Activated T-helper 1 cell treated with Interleukin-2 at 50 U/mL for 16 hours (primary cell): Measurements from ENCODE around the gene LPCAT1.
"Not testable (repeated sequence)": the region's sequence is repeated elsewhere in the genome, so short reads cannot be mapped to it uniquely, and the experiment has no call there.

Source experiments
- DNase-seq: peaks from one replicate; pipeline ENCODE4 v3.0.0-alpha.2; 2020; ENCODE audit warnings: low read depth

The LPCAT1 gene

GRCh38 chr5:1522601-1523479, 920 bp downstream of the LPCAT1 start:
- no peak for DNase-seq

DNA sequence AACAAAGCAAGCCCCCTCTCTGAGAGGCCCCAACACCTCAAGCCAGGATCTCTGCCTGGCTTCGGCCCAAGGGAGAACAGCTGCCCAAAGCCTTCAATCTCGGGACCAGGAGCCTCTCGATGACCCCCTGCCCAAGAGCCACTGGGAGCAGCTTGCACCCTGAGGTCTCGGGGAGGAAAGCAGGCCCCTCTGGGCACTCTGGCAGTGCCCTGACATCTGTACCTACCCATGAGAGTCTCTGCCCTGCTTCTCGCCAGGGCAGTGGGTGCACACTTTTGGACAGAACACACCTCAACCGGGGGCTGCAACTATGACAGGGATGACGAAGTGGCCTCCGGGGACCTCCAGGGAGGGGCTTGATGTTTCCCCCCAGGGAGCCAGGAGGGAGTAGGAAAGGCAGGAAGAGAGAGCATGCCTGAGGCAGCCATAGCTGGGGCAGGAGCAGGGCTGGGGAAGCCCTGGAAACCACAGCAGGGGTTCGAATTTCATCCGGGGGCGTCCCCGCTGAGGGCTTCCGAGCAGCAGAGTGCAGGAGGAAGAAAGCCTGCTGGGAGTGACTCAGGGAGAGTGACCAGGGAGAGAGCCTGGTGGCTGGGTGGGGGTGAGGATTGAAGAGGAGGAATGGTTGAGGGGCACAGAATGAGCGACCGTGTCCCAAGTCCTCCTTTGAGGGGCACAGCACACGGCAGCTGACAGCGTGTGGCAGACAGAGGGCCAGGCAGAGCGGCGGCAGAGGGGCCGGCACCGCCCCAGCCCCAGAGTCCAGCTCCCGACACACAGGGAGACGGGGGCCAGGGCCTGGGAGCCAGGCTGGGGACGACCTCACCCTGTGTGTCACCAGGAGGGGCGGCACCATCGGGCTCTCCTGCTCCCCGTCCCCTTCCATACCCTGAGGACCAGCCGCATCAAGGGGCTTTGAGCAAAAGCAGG, 1.8 kb downstream of the LPCAT1 start:
- no peak for DNase-seq

GRCh38 chr5:1520791-1521453, 2.8 kb downstream of the LPCAT1 start:
- DNase-seq, result no peak

DNA sequence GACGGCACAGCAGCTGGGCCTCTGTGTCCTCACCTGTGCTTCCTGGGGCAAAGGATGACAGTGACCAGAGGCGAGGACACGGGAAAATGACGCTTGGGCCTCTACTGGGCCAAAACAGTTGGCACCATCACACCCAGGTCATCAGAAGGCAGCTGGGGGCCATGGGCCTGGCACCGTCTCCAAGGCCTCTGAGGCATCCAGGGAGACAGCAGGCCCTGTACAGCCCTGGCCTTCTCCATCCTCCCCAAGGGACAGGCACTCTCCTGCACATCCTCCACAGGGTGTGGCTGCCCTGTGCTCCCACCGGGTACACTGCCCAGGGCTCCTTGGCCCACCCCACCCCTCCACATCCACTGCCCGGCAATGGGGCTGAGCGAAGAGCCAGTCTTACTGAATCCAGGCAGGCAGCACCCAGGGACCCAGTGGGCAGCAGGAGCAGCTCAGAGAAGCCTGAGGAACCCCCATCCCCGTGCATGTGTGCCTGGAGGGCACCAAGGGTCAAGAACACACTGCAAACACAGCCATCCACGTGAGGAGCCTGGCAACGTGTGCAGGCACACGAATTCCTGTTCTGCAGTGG, 4.0 kb downstream of the LPCAT1 start:
- no peak for DNase-seq

- no peak for DNase-seq
Measured at GRCh38 chr5:1517838-1518237, 5.9 kb downstream of the LPCAT1 start.

GRCh38 chr5:1516615-1517601, 6.9 kb downstream of the LPCAT1 start:
- no peak for DNase-seq

GRCh38 chr5:1515921-1516571, 7.7 kb downstream of the LPCAT1 start:
- no peak for DNase-seq

DNA sequence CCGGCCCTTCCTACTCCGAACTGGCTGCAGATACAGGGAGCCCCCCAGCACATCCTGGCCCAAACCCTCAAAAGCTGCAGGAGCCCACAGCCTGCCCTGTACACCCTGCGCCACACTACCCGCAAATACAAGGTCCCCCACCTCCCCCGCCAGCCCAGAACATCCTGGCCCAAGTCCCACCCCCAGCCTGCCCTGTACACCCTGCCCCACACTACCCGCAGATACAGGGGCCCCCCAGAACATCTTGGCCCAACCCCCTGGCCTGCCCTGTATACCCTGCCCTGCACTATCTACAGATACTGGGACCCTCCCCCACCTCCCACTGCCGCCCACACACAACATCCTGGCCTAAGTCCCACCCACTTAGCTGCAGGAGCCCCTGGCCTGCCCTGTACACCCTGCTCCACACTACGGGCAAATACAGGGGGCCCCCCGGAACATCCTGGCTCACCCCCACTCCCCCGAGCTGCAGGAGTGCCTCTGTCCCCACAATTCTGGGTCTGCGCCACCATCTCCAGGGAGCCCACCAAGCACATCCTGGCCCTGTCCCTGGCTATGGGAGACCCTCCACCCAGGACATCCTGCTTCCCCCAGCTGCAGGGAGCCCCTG, 8.3 kb downstream of the LPCAT1 start:
- no peak for DNase-seq

DNA sequence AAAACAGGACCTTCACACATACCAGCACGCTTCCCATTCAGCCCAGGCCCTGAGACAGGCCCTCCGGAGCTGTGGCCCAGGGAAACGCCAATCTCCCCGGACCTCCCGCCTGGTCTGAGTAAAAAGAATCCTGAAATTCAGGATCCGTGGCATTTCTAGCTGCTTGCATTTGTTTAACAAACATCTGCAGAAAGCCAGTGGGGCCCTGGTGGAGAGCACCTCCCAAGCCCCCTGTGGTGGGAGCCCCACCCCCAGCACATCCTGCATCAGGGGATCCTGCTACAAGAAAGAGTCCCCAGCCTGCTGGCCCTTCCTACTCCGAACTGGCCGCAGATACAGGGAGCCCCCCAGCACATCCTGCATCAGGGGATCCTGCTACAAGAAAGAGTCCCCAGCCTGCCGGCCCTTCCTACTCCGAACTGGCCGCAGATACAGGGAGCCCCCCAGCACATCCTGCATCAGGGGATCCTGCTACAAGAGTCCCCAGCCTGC, 8.9 kb downstream of the LPCAT1 start:
- not testable (repeated sequence) for DNase-seq

DNA sequence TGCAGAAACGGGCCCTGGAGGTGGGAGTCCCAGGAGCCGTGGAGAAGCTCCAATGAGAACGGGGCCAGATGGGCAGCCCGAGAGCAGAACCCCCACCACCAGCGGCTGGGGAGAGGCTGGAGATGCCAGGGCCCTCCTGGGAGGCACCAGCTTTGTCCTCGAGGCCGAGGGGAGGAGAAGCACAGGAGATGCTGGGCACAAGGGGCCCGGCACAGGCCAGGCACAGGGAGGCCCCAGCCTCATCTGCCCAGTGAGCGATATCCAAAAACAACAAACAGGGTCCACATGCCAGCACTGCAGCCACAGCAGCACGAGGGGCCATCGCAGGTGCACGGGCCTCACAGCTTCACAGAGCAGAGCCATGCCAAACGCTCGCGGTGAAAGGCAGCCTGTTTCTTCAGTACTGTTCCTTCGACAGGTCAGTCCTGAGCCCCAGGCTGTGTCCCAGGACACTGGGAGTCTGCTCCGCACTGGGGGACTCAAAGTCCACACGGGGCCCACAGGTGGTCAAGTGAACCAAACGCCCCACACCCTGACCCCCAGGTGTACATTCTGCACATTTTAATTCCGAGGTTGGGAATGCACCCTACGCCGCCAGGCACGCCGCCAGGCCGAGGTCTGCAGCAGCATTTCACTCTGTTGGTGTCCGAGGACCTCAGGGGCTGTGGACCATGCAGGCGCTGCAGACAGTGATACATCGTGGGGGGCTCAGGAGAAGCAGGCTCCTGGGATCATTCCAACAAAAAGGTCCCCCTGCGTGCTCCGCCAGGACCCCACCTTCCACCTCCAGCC, 9.5 kb downstream of the LPCAT1 start:
- no peak for DNase-seq

- no peak for DNase-seq
Measured at GRCh38 chr5:1513326-1514026, 10.3 kb downstream of the LPCAT1 start.

DNA sequence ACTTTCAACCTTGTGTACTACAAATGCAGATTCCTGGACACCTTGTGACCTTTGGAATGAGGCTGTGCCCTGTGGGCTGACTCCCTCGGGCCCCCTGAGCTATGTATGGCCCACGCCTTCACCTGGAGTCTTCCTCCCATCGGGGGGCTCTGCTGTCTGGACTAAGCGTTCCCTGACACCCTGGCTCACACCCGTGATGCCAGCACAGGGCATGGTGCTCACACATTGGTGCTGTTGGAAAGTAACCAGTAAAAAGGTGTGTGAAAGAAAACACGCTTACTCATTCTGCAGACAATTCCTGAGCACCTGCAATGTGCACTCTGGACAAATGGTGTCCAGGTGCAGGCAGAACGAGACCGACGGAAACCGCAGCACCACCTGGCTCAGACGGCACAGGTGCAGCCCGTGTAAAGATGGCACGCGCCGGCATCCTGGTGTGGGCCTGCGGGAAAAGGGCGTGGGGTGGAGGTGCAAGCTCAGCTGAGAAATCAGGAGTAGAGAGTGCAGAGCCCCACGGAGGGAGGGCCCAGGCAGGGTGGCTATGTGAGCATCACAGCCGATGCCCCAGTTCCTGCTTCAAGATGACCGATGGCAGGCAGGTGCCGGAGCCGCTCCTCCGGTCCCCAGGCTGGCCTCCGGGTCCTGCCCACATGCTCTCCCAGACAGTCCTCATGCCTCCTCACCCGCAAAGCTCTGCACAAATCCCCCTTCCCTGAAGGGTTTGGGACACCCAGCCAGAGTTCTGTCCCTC, 11.0 kb downstream of the LPCAT1 start:
- no peak for DNase-seq

GRCh38 chr5:1511651-1512540, 11.9 kb downstream of the LPCAT1 start:
- DNase-seq, result no peak

- no peak for DNase-seq
Measured at GRCh38 chr5:1511048-1511447, 12.7 kb downstream of the LPCAT1 start.

- no peak for DNase-seq
Measured at GRCh38 chr5:1510631-1511030, 13.1 kb downstream of the LPCAT1 start.

DNA sequence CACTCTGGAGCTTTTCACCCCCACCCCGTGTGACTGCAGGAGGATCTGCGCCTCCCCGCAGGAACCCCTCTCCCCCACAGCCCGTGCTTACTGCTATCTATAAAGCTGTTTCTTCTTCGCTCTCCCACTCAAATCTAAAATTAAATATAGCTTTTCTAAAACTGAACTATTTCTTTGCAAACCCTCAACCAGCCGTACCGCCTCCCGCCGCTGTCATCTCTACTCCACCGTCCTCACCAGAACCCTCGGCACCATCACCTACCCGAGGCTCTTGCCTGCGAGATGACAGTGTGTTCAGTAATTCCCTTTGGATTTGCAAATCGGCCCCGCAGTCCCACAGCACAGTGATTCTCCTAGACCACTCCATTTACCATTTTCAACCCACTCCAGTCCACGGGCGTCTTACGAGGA, 13.6 kb downstream of the LPCAT1 start:
- DNase-seq, result no peak
